A204.1 (cell line): ENCODE results near the gene SLC7A1.

ENCODE experiments used
- FAIRE-seq: peaks from 2 replicates; lab custom pipeline; 2012; peaks lifted over from hg19 to GRCh38; lab: Jason Lieb, UNC

SLC7A1 gene

DNA sequence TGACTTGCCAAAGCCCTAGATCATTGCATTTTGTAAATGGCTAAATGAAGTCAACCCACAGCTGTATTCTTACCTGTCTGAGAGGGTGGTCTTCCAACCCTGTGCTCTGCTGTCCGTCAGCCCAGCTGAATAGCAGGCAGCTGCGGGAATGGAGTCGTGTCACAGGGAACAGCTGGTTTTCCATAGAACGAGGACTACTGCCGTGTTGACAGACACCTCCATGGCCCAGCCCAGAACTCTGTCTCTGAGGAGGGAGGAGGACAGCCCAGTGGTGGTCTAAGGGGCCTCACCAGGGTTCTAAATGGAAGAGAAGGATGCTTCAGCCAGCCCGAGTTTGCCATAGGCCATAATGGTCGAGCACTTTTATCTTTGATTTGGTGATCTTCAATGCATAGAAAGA lies 110.7 kb downstream of the SLC7A1 start:
- no peak for FAIRE-seq

DNA sequence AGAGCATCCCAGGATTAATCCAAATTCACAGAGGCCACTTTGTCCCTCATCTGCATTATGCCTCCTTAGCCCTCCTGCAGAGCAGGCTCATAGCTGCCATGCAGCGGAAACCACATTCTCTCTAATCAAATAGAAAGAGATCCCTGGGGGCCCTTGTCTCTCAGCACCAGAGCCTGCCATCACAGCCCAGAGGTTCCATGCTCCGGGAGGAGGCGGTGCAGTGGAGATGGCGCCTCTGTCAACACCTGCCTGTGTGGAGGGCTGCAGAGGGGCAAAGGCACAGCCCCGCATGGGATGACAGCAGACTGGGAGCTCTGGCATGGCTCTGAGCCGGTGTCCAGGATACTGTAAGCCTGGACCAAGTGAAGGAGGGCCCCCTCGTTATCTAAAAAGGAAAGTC lies 111.3 kb downstream of the SLC7A1 start:
- no peak for FAIRE-seq

DNA sequence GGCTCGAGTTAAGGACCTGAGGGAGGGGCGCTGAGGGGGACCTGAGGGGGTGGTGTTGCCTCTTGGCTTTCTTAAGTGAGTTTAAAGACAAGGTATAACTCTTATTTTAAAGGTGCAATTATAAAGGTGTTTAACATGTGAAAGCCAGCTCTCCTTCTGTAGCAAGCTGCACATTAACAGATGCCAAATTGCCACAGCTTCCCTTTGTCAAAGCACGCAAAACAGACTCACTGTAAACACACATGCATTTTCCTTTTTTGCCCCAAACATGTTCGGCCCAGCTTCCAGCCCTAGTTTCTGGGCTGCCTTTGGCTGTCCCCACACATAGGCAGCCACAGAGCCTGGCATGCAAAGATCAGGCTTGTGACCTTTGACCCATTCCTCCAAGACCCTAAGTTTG lies 111.9 kb downstream of the SLC7A1 start:
- FAIRE-seq, result no peak

DNA sequence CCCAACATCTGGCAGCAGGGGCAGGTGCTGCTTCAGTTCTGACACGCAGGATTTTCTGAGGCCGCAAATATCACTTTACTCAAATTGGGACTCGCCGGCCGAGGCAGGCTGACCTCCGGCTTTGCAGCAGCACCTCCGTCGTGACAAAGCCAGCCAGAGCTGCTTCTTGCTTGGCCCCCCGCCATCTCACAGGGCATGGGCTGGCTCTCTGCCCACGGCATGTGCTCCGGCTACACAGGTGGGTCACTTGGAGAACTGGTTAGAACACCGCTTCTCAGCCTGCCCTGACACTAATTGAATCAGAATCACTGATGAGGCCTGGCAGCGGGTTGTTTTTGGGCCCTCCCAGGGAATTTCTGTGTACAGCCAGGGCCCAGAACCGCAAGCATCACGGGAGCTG lies 112.3 kb downstream of the SLC7A1 start:
- FAIRE-seq, result no peak

DNA sequence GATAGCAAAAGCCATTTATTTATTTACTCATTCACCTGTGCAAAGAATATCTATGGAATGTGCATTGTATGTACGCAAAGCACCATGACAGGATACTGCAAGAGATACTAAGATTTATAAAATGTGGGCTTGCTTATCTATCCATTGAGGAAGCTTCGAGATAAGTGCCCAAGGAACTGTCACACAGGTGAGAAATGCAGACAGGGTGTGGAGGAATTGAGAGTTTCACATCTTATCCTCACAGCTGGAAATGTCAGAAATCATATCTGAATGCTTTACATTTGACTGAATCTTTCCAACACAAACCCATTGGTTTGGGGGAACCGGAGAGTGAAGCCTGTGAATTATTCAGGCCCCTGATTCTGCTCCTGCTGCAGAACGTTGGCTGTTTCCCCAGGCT lies 113.0 kb downstream of the SLC7A1 start:
- no peak for FAIRE-seq

DNA sequence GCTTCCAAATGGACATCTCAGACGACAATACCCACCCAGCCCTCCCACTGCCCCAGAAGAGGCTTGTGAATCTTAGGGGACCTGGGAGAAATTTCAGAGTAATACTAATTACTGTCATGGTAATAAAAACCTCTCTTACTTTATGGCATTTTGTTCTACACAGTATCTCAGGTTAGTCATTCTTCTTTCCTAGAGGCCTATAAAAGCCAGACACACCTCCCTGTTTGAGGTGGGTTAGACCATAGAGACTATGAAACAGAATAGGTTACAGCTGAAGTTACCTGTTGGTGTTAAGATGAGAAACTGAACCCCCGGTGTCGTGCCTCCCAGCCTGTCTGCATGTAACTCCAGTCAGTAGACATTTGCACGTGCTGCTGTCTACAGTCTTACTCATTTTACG lies 113.9 kb downstream of the SLC7A1 start:
- FAIRE-seq, result no peak

DNA sequence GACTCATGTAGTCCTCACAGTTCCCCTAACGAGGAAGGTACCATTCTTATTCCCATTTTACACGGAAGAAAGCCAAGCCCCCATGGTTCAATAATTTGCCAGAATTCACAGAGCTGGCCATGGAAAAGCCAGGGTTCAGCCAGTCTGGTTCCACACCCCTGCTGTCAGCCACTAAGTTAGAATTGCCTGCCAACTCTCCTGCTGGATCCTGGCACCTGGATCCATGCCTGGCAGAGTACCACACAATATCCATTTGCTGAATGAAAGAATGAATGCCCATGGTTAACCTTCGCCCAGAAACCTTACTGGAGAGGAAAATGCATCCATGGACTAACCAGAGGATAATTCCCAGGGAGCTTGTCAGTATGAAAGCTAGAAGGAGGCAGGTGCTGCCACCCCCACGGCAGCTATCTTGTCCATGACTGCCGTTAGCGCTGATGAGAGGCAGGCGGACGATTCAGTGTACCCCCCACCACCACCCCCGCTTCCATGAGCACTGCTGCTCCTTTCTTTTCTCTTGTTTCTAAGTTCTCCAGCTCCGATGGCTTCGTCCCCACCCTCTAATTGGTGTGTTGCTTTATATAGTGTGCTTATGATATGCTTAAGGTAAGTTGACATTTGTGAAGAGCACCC lies 114.5 kb downstream of the SLC7A1 start:
- no peak for FAIRE-seq

DNA sequence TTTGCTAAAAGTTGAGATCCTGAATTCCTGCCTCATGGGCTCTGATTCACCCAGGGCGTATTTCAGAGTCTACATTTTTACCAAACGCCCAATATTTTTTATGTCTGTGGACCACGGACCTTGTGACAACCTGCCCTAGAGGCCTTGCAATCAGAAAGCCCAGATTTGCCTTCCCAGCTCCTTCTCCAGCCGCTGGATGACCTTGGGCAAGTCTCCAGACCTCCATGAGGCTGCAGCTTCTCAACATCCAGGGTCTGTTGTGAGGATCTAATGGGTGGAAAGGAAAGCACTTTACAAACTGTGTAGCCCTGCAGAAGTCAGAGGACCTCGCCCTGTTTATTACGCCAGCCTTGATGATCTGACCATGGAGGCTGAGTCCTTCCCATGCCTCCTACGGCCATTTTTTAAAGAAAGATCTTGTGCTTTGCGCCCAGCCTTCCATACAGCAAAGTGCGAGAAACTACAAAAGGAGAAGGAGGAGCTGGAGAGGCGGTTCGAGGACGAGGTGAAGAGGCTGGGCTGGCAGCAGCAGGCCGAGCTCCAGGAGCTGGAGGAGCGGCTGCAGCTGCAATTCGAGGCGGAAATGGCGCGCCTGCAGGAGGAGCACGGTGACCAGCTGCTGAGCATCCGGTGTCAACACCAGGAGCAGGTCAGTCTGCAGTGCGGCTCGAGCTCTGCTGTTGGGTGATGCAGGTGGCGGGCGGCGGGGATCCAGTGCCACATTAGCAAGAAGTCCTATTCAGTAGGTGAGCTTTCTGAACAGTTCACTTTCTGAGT lies 115.6 kb downstream of the SLC7A1 start:
- FAIRE-seq, result no peak

DNA sequence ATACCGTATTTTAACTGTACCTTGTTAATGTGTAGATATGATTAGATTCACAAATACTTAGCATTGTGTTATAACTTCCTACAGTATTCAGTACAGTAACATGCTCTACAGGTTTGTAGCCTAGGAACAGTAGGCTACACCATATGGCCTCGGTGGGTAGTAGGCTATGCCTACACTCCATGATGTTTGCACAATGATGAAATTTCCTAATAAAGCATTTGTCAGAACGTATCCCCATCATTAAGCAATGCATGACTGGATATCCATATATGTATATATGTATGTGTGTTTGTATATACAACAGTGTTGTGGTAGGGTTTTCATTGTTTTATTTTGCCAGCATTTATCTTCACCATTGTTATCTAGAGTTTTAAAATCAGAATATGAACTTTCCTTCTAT lies 119.4 kb downstream of the SLC7A1 start:
- FAIRE-seq, result no peak

DNA sequence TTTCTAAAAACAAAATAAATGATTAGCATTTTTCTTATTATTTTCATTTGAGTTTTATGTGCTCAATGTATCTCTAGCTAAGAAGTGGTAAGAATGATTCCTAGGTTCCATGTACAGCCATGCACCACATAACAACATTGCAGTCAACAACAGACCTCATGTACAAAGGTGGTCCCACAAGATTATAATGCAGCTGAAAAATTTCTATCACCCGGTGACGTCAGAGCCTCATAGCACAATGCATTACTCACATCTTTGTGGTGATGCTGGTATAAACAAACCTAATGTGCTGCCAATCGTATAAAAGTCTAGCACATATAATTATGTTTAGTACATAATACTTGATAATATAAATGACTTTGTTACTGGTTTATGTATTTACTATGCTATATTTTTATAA lies 120.5 kb downstream of the SLC7A1 start:
- no peak for FAIRE-seq

DNA sequence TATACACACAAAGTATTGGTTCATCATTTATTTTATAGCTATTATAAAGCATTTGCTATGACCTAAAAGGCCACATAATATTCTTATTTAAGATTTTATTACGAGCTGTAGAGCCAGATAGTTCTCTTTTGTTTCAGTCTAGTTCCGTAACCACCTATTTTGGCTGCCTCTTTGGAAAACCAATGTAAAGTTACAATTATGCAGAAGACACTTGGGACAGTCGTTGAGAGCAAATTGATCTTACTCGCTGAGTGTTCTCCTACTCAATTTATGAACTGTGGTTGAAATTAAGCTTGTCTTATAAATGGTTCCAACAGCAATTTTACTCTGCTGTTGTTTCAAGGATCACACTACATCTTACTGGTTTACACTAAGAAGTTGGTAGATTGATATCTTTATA lies 122.3 kb downstream of the SLC7A1 start:
- FAIRE-seq, result no peak

DNA sequence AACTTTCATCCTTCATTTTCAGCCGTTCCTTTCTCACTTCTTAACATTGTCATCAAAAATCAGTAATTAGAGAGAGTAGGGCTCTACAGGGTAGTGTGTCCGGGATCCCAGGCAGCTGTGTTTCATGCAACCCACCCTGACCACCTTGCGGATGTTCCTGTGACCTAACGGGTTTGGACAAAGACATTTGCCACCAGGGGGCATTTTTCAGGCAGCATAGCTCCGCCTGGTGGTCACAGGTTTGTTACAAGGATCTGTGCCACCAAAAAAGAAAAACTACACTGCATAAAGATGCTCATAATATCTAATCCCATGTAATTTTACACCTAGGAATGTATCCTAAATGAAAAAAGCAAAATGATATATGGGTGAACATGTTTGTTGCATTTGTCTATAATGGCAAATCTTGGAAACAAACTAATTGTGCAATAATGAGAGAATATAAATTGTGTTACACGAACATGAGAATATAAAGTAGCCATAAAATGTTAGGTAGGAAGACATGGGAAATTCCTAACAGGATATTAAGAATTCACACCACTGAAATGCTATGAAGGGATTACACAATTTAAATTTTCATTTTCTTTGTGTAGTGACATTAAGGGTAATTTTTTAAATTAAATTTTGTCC lies 123.0 kb downstream of the SLC7A1 start:
- FAIRE-seq, result peak; percentile 30

DNA sequence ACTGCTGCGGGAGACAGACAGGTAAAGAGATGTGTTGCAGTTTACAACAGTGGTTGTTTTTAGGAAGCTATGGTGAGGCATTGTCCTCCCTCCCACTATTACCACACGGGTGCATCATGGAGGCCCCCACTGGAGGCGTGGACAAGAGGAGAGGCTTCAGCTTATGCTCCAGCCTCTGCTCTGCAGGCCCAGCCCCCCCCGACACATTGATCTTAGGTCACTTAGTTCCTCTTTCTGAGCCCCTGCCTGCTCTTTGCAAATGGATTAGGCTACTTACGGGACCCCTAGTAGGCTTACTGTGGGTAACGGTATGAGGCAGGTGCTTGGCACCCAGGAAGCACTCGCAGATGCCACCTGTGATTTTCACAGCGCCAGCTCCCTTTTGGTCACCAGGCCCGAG lies 123.9 kb downstream of the SLC7A1 start:
- FAIRE-seq, result no peak

DNA sequence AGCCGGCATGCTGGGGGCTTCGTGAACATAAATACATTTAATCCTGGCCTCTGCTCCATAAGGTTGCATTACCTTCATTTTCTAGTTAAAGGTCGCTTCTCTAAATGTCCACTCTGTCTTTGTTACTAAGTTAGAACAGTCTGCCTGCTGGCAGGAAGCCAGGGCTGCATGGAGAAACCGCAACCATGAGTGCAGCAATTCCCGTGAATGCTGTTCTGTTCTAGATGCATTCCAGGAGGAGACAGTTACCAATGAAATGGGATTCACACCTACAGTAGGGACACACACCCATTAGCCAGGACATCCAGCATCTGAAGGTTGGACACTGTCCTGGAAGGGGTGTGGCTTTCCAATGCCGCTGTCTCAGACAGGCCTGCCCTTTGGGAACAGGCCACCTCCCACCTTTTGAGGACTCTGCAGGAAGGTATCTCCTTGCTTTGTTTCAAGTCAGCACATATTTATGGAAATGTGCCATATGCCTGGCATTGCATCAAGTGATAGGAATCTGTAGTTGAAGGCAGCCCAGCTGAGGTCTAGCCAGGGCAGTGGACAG lies 129.7 kb downstream of the SLC7A1 start:
- no peak for FAIRE-seq

DNA sequence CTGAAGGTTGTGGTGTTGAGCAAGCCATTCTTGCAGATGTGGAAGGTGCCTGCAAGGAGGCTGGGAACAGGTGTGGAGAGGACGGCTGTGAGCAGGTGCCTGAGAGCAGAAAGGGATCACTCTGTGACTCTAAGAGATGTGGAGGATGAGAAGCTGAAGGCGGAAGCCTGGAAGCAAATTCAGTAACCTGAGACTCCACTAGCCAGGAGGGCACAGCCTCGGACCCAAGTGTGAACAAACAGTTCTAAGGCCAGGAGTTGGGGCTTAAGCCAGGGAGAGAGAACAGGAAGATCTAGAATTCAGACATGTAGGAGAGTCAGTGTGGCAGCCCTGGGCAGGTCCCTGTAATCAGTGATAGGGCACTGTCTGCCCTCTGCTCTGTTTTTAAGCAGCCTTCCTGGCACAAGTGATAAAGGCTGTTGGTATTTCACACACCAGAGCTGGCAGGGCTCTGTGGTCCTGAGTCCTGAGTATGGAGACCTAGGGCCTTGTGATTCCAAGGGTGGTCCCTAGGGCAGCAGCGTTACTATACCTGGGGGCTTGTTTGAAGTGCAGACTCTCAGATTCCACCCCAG lies 131.3 kb downstream of the SLC7A1 start:
- no peak for FAIRE-seq

DNA sequence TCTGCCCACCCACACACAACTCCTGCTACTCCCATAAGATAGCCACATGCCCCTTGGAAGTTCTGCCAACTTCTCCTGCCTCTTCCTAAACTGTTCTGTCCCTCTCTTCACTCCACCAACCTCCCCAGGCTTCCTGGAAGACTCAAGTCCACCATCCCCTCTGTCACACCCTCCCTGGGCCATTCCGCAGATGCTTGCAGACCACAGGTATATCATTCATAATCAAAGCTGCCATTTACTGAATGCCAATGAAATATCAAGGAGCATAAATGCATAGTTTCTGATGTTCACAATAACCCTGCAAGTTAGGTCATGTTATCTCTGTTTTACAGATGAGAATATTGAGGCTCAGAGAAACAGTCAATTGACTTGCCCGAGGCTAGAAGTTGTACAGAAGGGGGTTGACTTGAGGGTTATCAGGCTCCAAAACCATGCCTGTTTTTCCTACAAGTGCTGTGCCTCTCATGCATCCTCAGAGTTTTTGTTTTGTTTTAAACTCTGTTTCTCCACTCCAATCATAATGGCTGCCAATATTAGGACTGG lies 135.6 kb downstream of the SLC7A1 start:
- no peak for FAIRE-seq
